ENCODE data around the gene TIMP1. TPM values are rescaled to one million over a fixed set of nuclear protein-coding genes. Genes with fewer than 3 reads are reported as not detected.
"Not testable (repeated sequence)": the region's sequence is repeated elsewhere in the genome, so short reads cannot be mapped to it uniquely, and the experiment has no call there.

TIMP1 gene
- total and polyA plus RNA-seq, 2 experiments from 2014 or later = 54.4 to 247 TPM

DNA sequence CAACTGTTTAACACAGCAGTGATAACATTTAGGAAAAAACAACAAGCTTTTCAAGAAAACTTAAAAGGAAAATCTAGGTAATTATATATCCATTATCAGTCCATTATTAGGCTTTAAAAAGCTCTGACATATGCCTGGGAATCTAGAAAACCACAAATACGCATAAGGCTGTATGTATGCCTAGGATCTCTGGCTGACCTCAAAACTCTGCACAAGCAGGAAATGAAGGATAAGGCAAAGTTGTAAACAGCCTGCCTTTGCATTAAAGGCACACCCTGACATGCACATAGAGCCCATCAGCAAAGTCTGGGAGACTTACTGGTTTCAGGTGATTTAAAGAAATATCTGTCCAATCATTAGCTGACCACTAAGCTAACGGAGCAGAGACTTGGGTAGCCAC is 14.0 kb downstream of the TIMP1 start:
- H3K36me3 ChIP-seq = no peaks in the 10 kb centered on the region
- peak in 1 of 2 donors; percentile 86 for DNase-seq (ENCODE audit: low read depth in 1 of 2, low spot score in 1 of 2)
- no peaks in the 10 kb centered on the region for H3K4me1 ChIP-seq (ENCODE audit: low read depth)
- H3K4me3 ChIP-seq = no peak overlapping the region
- H3K27me3 ChIP-seq = no peaks in the 10 kb centered on the region
- TF ChIP-seq, protein P1, sequence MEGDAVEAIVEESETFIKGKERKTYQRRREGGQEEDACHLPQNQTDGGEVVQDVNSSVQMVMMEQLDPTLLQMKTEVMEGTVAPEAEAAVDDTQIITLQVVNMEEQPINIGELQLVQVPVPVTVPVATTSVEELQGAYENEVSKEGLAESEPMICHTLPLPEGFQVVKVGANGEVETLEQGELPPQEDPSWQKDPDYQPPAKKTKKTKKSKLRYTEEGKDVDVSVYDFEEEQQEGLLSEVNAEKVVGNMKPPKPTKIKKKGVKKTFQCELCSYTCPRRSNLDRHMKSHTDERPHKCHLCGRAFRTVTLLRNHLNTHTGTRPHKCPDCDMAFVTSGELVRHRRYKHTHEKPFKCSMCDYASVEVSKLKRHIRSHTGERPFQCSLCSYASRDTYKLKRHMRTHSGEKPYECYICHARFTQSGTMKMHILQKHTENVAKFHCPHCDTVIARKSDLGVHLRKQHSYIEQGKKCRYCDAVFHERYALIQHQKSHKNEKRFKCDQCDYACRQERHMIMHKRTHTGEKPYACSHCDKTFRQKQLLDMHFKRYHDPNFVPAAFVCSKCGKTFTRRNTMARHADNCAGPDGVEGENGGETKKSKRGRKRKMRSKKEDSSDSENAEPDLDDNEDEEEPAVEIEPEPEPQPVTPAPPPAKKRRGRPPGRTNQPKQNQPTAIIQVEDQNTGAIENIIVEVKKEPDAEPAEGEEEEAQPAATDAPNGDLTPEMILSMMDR (IDR thresholded peaks at IDR 0.05; ENCODE audit: low read depth, low read length) = no peak
- H3K9me3 ChIP-seq (ENCODE audit: low read depth) = no peaks in the 10 kb centered on the region
- no peak overlapping the region for H3K27ac ChIP-seq

DNA sequence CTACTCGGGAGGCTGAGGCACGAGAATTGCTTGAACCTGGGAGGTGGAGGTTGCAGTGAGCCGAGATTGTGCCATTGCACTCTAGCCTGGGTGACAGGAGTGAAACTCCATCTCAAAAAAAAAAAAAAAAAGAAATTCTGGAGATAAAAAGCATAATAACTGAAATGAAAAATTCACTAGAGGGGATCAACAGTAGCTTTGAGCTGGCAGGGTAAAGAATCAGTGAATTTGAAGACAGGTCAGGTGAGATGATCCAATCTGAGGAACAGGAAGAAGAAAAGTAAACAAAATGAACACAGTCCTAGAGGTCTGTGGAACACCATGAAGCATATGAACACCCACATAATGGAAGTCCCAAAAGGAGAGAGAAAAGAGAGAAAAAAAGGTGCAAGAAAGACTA is 15.0 kb downstream of the TIMP1 start:
- no peak for DNase-seq (ENCODE audit: low read depth in 1 of 2, low spot score in 1 of 2)
- Histone ChIP-seq H3K36me3 (no peaks in the 10 kb centered on the region), H3K27me3 (no peaks in the 10 kb centered on the region), H3K4me3 (no peak overlapping the region), H3K27ac (no peak overlapping the region), H3K9me3 (ENCODE audit: low read depth) (no peaks in the 10 kb centered on the region), H3K4me1 (ENCODE audit: low read depth) (no peaks in the 10 kb centered on the region)
- TF ChIP-seq, protein P1 (IDR thresholded peaks at IDR 0.05; ENCODE audit: low read depth, low read length) = no peak

DNA sequence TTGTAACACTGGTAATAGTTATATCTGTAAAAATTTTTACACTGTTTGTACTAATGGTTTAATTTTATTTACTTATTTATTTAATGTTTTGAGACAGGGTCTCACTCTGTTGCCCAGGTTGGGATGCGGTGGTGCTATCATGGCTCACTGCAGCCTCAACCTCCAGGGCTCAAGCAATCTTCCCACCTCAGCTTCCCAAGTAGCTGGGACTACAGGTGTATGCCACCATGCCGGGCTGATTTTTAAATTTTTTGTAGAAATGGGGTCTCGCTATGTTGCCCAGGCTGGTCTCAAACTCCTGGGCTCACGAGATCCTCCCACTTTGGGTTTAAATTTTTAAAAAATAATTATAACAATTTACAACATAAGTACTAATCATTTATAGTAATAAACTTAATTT is 20.9 kb downstream of the TIMP1 start:
- not testable (repeated sequence) for H3K27ac ChIP-seq; H3K27me3 ChIP-seq; H3K9me3 ChIP-seq (ENCODE audit: low read depth); H3K4me1 ChIP-seq (ENCODE audit: low read depth); DNase-seq (ENCODE audit: low read depth in 1 of 2, low spot score in 1 of 2); H3K36me3 ChIP-seq; H3K4me3 ChIP-seq

DNA sequence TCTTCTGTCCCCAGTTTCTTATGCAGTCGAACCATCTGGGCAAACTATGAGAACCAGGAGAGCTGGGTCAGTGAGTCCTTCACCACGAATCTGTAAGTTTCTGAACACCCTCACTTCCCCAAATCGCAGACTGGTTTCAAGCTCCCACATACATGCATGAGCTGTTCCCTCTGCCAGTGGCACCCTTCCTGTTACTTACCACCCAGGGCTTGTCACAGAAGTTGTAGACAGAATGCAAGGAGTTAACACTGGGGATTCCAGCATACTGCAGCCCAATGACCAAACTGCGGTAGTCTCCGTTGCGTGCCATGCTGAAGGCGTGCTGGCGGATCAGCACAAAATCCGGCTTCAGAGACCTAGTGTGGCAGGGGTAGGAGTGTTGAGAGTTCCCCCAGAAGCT is 22.8 kb downstream of the TIMP1 start:
- Histone ChIP-seq H3K27ac (no peak overlapping the region), H3K9me3 (ENCODE audit: low read depth) (no peaks in the 10 kb centered on the region), H3K4me1 (ENCODE audit: low read depth) (no peaks in the 10 kb centered on the region), H3K27me3 (no peaks in the 10 kb centered on the region), H3K36me3 (no peaks in the 10 kb centered on the region), H3K4me3 (no peak overlapping the region)
- DNase-seq (ENCODE audit: low read depth in 1 of 2, low spot score in 1 of 2) = no peak
- TF ChIP-seq, protein P1 (IDR thresholded peaks at IDR 0.05; ENCODE audit: low read depth, low read length) = no peak

DNA sequence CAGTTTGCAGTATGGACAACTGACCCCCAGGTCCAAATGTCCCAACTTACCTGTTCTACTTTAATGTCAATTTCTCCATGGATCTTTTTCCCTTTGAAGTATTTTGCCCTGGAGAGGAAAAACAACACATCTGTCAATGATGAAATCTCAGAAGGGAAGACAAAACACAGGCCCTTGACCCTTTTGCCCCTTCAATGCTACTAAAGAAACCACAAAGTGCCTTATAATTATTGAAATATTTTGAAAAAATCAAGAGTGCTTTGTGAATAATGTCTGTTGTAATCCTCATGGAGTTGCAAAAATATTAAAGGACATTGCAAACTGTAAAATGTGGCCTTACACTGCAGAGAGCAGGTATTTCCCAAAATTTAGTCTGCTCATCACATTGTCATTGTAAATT is 24.9 kb downstream of the TIMP1 start:
- no peak overlapping the region for H3K4me3 ChIP-seq
- H3K27me3 ChIP-seq = no peaks in the 10 kb centered on the region
- no peaks in the 10 kb centered on the region for H3K4me1 ChIP-seq (ENCODE audit: low read depth)
- no peak overlapping the region for H3K27ac ChIP-seq
- no peaks in the 10 kb centered on the region for H3K9me3 ChIP-seq (ENCODE audit: low read depth)
- DNase-seq (ENCODE audit: low read depth in 1 of 2, low spot score in 1 of 2) = peak in 1 of 2 donors; percentile 39
- H3K36me3 ChIP-seq = no peaks in the 10 kb centered on the region
- TF ChIP-seq, protein P1 (IDR thresholded peaks at IDR 0.05; ENCODE audit: low read depth, low read length) = no peak

DNA sequence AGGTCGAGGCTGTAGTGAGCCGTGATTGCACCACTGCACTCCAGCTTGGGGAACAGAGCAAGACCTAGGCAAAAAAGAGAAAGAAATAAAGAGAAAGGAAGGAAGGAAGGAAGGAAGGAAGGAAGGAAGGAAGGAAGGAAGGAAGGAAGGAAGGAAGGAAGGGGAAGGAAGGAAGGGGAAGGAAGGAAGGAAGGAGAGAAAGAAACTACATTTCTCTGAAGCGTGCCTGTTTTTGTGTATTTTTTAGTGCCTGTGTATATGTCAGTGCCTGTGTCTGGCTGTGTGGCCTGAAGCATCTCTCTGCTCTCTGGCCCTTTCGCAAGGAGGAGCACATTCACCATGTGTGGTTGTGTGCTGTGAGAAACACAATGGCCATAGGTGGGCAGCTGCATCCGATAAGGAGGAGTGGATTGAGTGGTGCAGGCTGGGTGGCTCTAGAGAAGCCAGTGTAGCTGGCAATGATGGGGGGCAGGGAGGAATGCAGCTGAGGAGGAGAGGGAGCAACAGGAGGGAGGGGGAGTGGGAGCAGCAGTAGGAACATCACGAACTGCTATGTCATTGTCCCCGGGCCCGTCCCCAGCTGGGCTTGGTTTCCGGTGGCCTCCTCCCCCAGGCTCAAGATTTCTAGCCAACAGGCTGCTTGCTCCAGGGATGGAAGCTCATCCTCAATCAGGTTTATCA is 26.0 kb downstream of the TIMP1 start:
- no peaks in the 10 kb centered on the region for H3K9me3 ChIP-seq (ENCODE audit: low read depth)
- H3K27ac ChIP-seq = no peak overlapping the region
- TF ChIP-seq, protein P1 (IDR thresholded peaks at IDR 0.05; ENCODE audit: low read depth, low read length) = no peak
- no peak overlapping the region for H3K4me3 ChIP-seq
- H3K27me3 ChIP-seq = no peaks in the 10 kb centered on the region
- no peak for DNase-seq (ENCODE audit: low read depth in 1 of 2, low spot score in 1 of 2)
- no peaks in the 10 kb centered on the region for H3K4me1 ChIP-seq (ENCODE audit: low read depth)
- no peaks in the 10 kb centered on the region for H3K36me3 ChIP-seq
